ENCODE measurements around the gene RGS7. TPM values are rescaled to one million over a fixed set of nuclear protein-coding genes. Genes with fewer than 3 reads are reported as not detected.

Gene RGS7
- total RNA-seq, 1 experiment from 2014 or later, result 1.5 TPM

DNA sequence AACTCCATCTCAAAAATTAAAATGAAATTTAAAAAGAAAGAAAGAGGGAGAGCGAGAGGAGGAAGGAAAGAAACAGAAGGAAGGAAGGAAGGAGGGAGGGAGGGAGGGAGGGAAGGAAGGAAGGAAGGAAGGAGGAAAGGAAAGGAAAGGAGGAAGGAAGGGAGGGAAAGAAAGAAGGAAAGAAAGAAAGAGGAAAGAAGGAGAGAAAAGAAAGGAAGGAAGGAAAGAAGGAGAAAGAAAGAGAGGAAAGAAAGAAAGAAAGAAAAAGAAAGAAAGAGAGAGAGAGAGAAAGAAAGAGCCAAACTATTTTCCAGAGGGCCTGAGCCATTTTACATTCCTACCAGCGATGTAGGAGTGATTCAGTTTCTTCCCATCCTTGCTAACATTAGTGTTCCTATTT lies 364.0 kb downstream of the RGS7 start:
- no peak overlapping the region for H3K27ac Mint-ChIP-seq
- Histone ChIP-seq H3K23me2 (ENCODE audit: insufficient read length, low read depth, low read length, poor library complexity, severe bottlenecking) (no peaks in the 10 kb centered on the region), H3K23ac (ENCODE audit: insufficient read length, low read depth, low read length) (no peak overlapping the region), H4K20me1 (ENCODE audit: control insufficient read depth, insufficient read depth, insufficient read length) (no peaks in the 10 kb centered on the region), H3K79me2 (ENCODE audit: insufficient read depth, low read length) (no peaks in the 10 kb centered on the region), H2BK20ac (ENCODE audit: low read depth, low read length, poor library complexity, severe bottlenecking) (no peak overlapping the region), H3K9ac (ENCODE audit: extremely low read depth, insufficient read length, low read length) (no peak overlapping the region), H3K4me1 (ENCODE audit: insufficient read depth, low read length) (peaks cover 3% of the 10 kb centered on the region; the same call in 1 of the 2 replicates), H3K56ac (ENCODE audit: insufficient read length, low read depth, low read length) (no peak overlapping the region), H4K91ac (ENCODE audit: insufficient read length, low read depth, low read length) (no peak overlapping the region), H3T11ph (ENCODE audit: low read length) (no peak overlapping the region), H2AFZ (ENCODE audit: low read length) (no peak overlapping the region), H4K8ac (replicated peaks; ENCODE audit: insufficient read length, low read depth, low read length) (no peak overlapping the region), H2BK15ac (ENCODE audit: low read depth, low read length) (no peak overlapping the region), H2AK5ac (ENCODE audit: insufficient read length, low read length) (no peak overlapping the region), H3K79me1 (ENCODE audit: insufficient read depth, low read depth, low read length, poor library complexity, severe bottlenecking) (no peaks in the 10 kb centered on the region), H2BK12ac (ENCODE audit: insufficient read length, low read depth, low read length) (no peak overlapping the region), H3K4me2 (ENCODE audit: insufficient read depth, insufficient read length, low read length) (no peak overlapping the region), H3K14ac (ENCODE audit: insufficient read depth, low read length) (no peak overlapping the region), H2BK120ac (ENCODE audit: low read depth, low read length, poor library complexity, severe bottlenecking) (no peak overlapping the region), H3K9me3 (ENCODE audit: control insufficient read depth, low read depth, low read length) (no peaks in the 10 kb centered on the region), H4K5ac (ENCODE audit: insufficient read length, low read depth, low read length) (no peak overlapping the region), H3K27me3 (ENCODE audit: insufficient read depth, low read length) (no peaks in the 10 kb centered on the region), H3K18ac (ENCODE audit: insufficient read length, low read depth, low read length) (no peak overlapping the region), H2BK5ac (ENCODE audit: insufficient read length, low read length) (no peak overlapping the region), H3K27ac (ENCODE audit: insufficient read length, low read depth, low read length) (no peak overlapping the region), H3K4ac (ENCODE audit: low read depth, low read length) (no peak overlapping the region)
- H3K9me3 Mint-ChIP-seq, result peaks cover 0 to 4% of the 10 kb centered on the region in 2 experiments; a peak in 1 of 5 replicates
- peaks cover 0 to 4% (median 2%) of the 10 kb centered on the region in 3 experiments; a peak in 1 of 7 replicates for H3K36me3 Mint-ChIP-seq (ENCODE audit: insufficient read depth in 1 of 3, low read depth in 3 of 3)
- WGBS (ENCODE audit: extremely low coverage, insufficient read length, low lambda C conversion rate), result no CpG with 5 or more reads among the region's 2 CpGs
- TF ChIP-seq CTCF (conservative IDR thresholded peaks at IDR 0.05), result no peak
- no peak overlapping the region for H3K4me3 Mint-ChIP-seq
- peaks cover 12 to 13% of the 10 kb centered on the region in 2 experiments for H3K4me1 Mint-ChIP-seq
- no peak for DNase-seq
- H3K27me3 Mint-ChIP-seq (ENCODE audit: low read depth), result no peaks in the 10 kb centered on the region
